ENCODE measurements around the gene NCK2.

The NCK2 gene

GRCh38 chr2:105828558-105828957 lies 83.8 kb downstream of the NCK2 start:
- Histone ChIP-seq H3K4me1 (ENCODE audit: insufficient read depth, low read length) (no peaks in the 10 kb centered on the region), H3K9ac (ENCODE audit: low read length) (no peak overlapping the region), H3K27me3 (ENCODE audit: control insufficient read depth in 1 of 2, insufficient read depth in 2 of 2, low read length in 2 of 2) (no peaks in the 10 kb centered on the region), H3K9me3 (ENCODE audit: low read length) (no peaks in the 10 kb centered on the region), H3K27ac (ENCODE audit: low read depth, low read length) (no peak overlapping the region), H3K4me3 (ENCODE audit: low read depth in 1 of 2, low read length in 2 of 2) (no peak overlapping the region), H3K36me3 (ENCODE audit: insufficient read depth, low read length) (no peaks in the 10 kb centered on the region)

GRCh38 chr2:105834931-105835330 lies 90.2 kb downstream of the NCK2 start:
- Histone ChIP-seq H3K9ac (ENCODE audit: low read length) (no peak overlapping the region), H3K4me1 (ENCODE audit: insufficient read depth, low read length) (no peaks in the 10 kb centered on the region), H3K27ac (ENCODE audit: low read depth, low read length) (no peak overlapping the region), H3K36me3 (ENCODE audit: insufficient read depth, low read length) (no peaks in the 10 kb centered on the region), H3K27me3 (ENCODE audit: control insufficient read depth in 1 of 2, insufficient read depth in 2 of 2, low read length in 2 of 2) (no peaks in the 10 kb centered on the region), H3K4me3 (ENCODE audit: low read depth in 1 of 2, low read length in 2 of 2) (no peak overlapping the region), H3K9me3 (ENCODE audit: low read length) (no peaks in the 10 kb centered on the region)

DNA sequence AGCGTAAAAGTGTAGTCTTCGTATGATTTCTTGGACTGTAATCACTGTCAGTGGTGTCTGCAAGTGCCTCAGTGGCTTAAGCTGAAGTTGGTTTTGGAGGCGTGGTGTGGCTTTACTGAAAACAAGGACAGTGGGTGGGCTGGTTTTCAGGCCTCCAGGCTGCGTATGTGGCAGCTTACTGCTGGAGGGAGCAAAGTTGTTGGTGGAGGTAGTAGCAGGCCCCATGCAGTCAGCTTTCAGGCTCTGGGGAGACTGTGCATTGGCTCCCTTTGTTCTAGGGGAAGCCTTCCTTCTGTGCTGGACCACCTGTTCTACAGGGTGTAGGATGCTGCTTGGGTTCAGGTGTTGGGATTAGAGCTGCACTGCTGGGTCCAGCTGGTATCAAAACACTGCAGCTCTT lies 91.6 kb downstream of the NCK2 start:
- Histone ChIP-seq H3K27me3 (ENCODE audit: control insufficient read depth in 1 of 2, insufficient read depth in 2 of 2, low read length in 2 of 2) (no peaks in the 10 kb centered on the region), H3K4me3 (ENCODE audit: low read depth in 1 of 2, low read length in 2 of 2) (no peak overlapping the region), H3K9me3 (ENCODE audit: low read length) (no peaks in the 10 kb centered on the region), H3K9ac (ENCODE audit: low read length) (no peak overlapping the region), H3K27ac (ENCODE audit: low read depth, low read length) (no peak overlapping the region), H3K4me1 (ENCODE audit: insufficient read depth, low read length) (no peaks in the 10 kb centered on the region), H3K36me3 (ENCODE audit: insufficient read depth, low read length) (no peaks in the 10 kb centered on the region)

GRCh38 chr2:105836840-105837692 lies 92.4 kb downstream of the NCK2 start:
- Histone ChIP-seq H3K4me1 (ENCODE audit: insufficient read depth, low read length) (no peaks in the 10 kb centered on the region), H3K9me3 (ENCODE audit: low read length) (no peaks in the 10 kb centered on the region), H3K9ac (ENCODE audit: low read length) (no peak overlapping the region), H3K4me3 (ENCODE audit: low read depth in 1 of 2, low read length in 2 of 2) (no peak overlapping the region), H3K36me3 (ENCODE audit: insufficient read depth, low read length) (no peaks in the 10 kb centered on the region), H3K27me3 (ENCODE audit: control insufficient read depth in 1 of 2, insufficient read depth in 2 of 2, low read length in 2 of 2) (no peaks in the 10 kb centered on the region), H3K27ac (ENCODE audit: low read depth, low read length) (no peak overlapping the region)

- no peak overlapping the region for H3K4me3 ChIP-seq (ENCODE audit: low read depth in 1 of 2, low read length in 2 of 2)
- no peaks in the 10 kb centered on the region for H3K4me1 ChIP-seq (ENCODE audit: insufficient read depth, low read length)
- no peak overlapping the region for H3K9ac ChIP-seq (ENCODE audit: low read length)
- no peaks in the 10 kb centered on the region for H3K9me3 ChIP-seq (ENCODE audit: low read length)
- no peaks in the 10 kb centered on the region for H3K27me3 ChIP-seq (ENCODE audit: control insufficient read depth in 1 of 2, insufficient read depth in 2 of 2, low read length in 2 of 2)
- H3K27ac ChIP-seq (ENCODE audit: low read depth, low read length), result no peak overlapping the region
- no peaks in the 10 kb centered on the region for H3K36me3 ChIP-seq (ENCODE audit: insufficient read depth, low read length)
These were observed 95.1 kb downstream of the NCK2 start for GRCh38 chr2:105839793-105840192.

GRCh38 chr2:105840933-105841332 lies 96.2 kb downstream of the NCK2 start:
- Histone ChIP-seq H3K36me3 (ENCODE audit: insufficient read depth, low read length) (no peaks in the 10 kb centered on the region), H3K27ac (ENCODE audit: low read depth, low read length) (no peak overlapping the region), H3K9me3 (ENCODE audit: low read length) (no peaks in the 10 kb centered on the region), H3K27me3 (ENCODE audit: control insufficient read depth in 1 of 2, insufficient read depth in 2 of 2, low read length in 2 of 2) (no peaks in the 10 kb centered on the region), H3K4me3 (ENCODE audit: low read depth in 1 of 2, low read length in 2 of 2) (no peak overlapping the region), H3K9ac (ENCODE audit: low read length) (no peak overlapping the region), H3K4me1 (ENCODE audit: insufficient read depth, low read length) (no peaks in the 10 kb centered on the region)

DNA sequence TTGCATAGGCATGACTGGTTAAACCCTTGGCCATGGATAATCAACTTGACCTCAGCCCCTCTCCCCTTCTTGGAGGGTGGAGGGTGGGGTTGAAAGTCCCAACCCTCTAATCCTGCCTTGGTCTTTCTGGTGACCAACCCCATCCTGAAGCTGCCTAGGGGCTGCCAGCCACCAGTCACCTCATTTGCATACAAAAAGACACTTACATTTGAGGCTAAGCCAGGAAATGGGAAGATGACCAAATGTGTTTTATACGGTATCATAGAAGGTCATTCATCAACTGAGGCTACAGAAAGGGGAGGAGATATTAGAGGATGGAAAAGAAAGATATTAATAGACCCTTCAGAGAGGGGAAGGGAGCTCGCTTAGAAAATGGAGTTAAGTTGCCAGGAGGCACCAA lies 96.8 kb downstream of the NCK2 start:
- H3K4me1 ChIP-seq (ENCODE audit: insufficient read depth, low read length), result no peaks in the 10 kb centered on the region
- no peak overlapping the region for H3K27ac ChIP-seq (ENCODE audit: low read depth, low read length)
- H3K27me3 ChIP-seq (ENCODE audit: control insufficient read depth in 1 of 2, insufficient read depth in 2 of 2, low read length in 2 of 2), result no peaks in the 10 kb centered on the region
- no peaks in the 10 kb centered on the region for H3K36me3 ChIP-seq (ENCODE audit: insufficient read depth, low read length)
- H3K4me3 ChIP-seq (ENCODE audit: low read depth in 1 of 2, low read length in 2 of 2), result no peak overlapping the region
- no peaks in the 10 kb centered on the region for H3K9me3 ChIP-seq (ENCODE audit: low read length)
- H3K9ac ChIP-seq (ENCODE audit: low read length), result no peak overlapping the region

- Histone ChIP-seq H3K27me3 (ENCODE audit: control insufficient read depth in 1 of 2, insufficient read depth in 2 of 2, low read length in 2 of 2) (no peaks in the 10 kb centered on the region), H3K27ac (ENCODE audit: low read depth, low read length) (no peak overlapping the region), H3K36me3 (ENCODE audit: insufficient read depth, low read length) (no peaks in the 10 kb centered on the region), H3K4me1 (ENCODE audit: insufficient read depth, low read length) (no peaks in the 10 kb centered on the region), H3K4me3 (ENCODE audit: low read depth in 1 of 2, low read length in 2 of 2) (no peak overlapping the region), H3K9ac (ENCODE audit: low read length) (no peak overlapping the region), H3K9me3 (ENCODE audit: low read length) (no peaks in the 10 kb centered on the region)
These were observed 97.8 kb downstream of the NCK2 start for GRCh38 chr2:105842555-105842954.

DNA sequence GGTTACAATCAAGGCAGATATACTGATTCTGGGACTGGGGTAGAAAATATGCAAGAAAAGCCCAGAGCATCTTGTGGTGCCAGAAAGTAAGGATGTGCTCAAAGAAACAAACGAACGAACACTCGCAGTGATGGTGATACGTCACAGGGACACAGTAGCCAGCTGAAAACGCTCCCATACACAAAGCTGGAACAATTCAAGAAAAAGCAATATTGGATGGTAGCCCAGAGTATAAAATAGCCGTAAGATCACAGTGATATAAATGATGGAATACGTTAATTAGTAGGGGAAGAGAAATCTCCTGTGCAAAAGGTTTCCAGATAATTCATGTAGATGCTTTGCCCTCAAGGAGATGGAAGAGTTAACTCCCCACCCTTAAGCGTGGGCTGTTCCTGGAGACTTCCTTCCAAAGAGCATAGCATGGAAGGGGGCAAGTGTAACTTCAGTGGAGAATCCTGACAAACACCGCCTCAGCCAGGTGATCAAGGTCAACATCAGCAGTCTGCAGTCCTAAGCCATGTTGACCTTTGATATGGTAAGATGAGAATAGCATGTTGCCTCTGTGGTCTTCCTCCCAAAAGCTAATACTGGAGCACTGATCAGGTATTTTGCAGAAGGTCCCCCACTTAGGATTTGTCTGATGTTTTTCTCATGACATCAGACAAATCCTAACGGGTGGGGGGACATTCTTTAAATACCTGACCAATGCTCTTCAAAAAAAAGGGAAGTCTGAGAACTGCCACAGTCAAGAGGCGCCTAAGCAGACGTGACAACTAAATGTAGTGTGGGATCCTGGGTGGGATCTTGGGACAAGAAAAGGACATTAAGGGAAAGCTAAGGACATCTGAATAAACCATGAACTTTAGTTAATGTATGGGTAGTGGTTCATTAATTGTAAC lies 99.0 kb downstream of the NCK2 start:
- Histone ChIP-seq H3K27ac (ENCODE audit: low read depth, low read length) (no peak overlapping the region), H3K36me3 (ENCODE audit: insufficient read depth, low read length) (no peaks in the 10 kb centered on the region), H3K4me1 (ENCODE audit: insufficient read depth, low read length) (no peaks in the 10 kb centered on the region), H3K27me3 (ENCODE audit: control insufficient read depth in 1 of 2, insufficient read depth in 2 of 2, low read length in 2 of 2) (no peaks in the 10 kb centered on the region), H3K9ac (ENCODE audit: low read length) (no peak overlapping the region), H3K4me3 (ENCODE audit: low read depth in 1 of 2, low read length in 2 of 2) (no peak overlapping the region), H3K9me3 (ENCODE audit: low read length) (no peaks in the 10 kb centered on the region)

- H3K36me3 ChIP-seq (ENCODE audit: insufficient read depth, low read length), result no peaks in the 10 kb centered on the region
- H3K4me1 ChIP-seq (ENCODE audit: insufficient read depth, low read length), result no peaks in the 10 kb centered on the region
These were observed 101.3 kb downstream of the NCK2 start for GRCh38 chr2:105845976-105846375.

DNA sequence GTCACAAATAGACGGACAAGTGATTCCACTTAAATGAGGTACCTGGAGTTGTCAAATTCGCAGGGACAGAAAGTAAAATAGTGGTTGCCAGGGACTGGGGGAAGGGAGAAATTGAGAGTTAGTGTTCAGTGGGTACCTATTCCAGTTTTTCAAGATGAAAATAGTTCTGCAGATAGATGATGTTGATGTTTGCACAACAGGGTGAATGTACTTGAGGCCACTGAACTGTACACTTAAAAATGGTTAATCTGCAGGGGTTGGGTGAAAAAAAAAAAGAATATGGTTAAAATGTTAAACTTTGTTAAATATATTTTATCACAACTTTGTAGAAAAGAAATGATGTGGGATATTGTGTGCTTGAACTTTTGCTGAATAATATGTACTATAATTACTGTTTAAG lies 102.3 kb downstream of the NCK2 start:
- Histone ChIP-seq H3K4me1 (ENCODE audit: insufficient read depth, low read length) (no peaks in the 10 kb centered on the region), H3K27me3 (ENCODE audit: control insufficient read depth in 1 of 2, insufficient read depth in 2 of 2, low read length in 2 of 2) (no peaks in the 10 kb centered on the region), H3K9me3 (ENCODE audit: low read length) (no peaks in the 10 kb centered on the region), H3K4me3 (ENCODE audit: low read depth in 1 of 2, low read length in 2 of 2) (no peak overlapping the region), H3K27ac (ENCODE audit: low read depth, low read length) (no peak overlapping the region), H3K9ac (ENCODE audit: low read length) (no peak overlapping the region), H3K36me3 (ENCODE audit: insufficient read depth, low read length) (no peaks in the 10 kb centered on the region)

More at GRCh38 chr2:105845976-105846375, 101.3 kb downstream of the NCK2 start:
- Histone ChIP-seq H3K27me3 (ENCODE audit: control insufficient read depth in 1 of 2, insufficient read depth in 2 of 2, low read length in 2 of 2) (no peaks in the 10 kb centered on the region), H3K9ac (ENCODE audit: low read length) (no peak overlapping the region), H3K4me3 (ENCODE audit: low read depth in 1 of 2, low read length in 2 of 2) (no peak overlapping the region), H3K9me3 (ENCODE audit: low read length) (no peaks in the 10 kb centered on the region), H3K27ac (ENCODE audit: low read depth, low read length) (no peak overlapping the region)

All from muscle layer of colon (tissue), 2 donors.